HTR-8/SVneo (cell line): ENCODE data around the gene VAV2.
"Not testable (repeated sequence)": the region's sequence is repeated elsewhere in the genome, so short reads cannot be mapped to it uniquely, and the experiment has no call there.

ENCODE experiments used
- DNase-seq: peaks from one replicate; pipeline ENCODE4 v3.0.0; 2011; ENCODE audit warnings: low spot score, mixed read lengths; ENCODE audit not compliant: insufficient read length
- FAIRE-seq: peaks from 2 replicates; lab custom pipeline; 2011; peaks lifted over from hg19 to GRCh38; lab: Jason Lieb, UNC

The VAV2 gene

GRCh38 chr9:133766234-133766633, 225.9 kb downstream of the VAV2 start:
- FAIRE-seq, DNase-seq: not testable (repeated sequence)

GRCh38 chr9:133763272-133764183, 228.6 kb downstream of the VAV2 start:
- DNase-seq (no peak), FAIRE-seq (no peak)

GRCh38 chr9:133762488-133763271, 229.4 kb downstream of the VAV2 start:
- FAIRE-seq (no peak), DNase-seq (no peak)

DNA sequence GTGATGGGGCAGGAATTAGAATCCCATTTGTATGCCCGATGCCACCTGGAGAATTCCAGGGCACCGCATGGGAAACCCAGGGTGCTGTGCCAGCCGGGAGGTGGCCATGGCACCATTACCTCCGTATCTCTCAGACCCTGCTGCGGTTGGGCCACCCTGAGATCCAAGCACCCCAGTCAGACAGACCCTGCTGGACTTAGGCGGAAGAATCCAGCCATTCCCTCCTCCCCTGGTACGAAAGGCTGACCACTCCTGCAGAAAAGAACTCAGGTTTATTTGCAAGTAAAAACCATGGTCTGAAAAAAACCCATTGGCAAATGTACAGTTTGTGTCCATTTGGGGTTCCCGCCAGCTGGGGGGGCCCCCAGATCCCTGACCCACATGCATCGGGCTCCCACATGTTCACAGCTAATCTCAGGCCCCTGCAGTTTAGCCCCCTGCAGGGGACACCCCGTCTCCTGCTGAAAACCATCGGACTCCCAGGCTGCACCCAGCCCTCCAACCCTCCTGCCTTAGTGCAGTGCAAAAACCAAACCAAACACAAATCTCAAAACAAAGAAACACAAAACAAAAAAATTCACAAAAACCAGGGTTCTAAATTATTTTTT, 230.4 kb downstream of the VAV2 start:
- FAIRE-seq (no peak), DNase-seq (no peak)

- FAIRE-seq (no peak), DNase-seq (no peak)
Observed at GRCh38 chr9:133760713-133761290, 231.3 kb downstream of the VAV2 start.

- no peak for FAIRE-seq
- no peak for DNase-seq
Observed at GRCh38 chr9:133759946-133760345, 232.2 kb downstream of the VAV2 start.

DNA sequence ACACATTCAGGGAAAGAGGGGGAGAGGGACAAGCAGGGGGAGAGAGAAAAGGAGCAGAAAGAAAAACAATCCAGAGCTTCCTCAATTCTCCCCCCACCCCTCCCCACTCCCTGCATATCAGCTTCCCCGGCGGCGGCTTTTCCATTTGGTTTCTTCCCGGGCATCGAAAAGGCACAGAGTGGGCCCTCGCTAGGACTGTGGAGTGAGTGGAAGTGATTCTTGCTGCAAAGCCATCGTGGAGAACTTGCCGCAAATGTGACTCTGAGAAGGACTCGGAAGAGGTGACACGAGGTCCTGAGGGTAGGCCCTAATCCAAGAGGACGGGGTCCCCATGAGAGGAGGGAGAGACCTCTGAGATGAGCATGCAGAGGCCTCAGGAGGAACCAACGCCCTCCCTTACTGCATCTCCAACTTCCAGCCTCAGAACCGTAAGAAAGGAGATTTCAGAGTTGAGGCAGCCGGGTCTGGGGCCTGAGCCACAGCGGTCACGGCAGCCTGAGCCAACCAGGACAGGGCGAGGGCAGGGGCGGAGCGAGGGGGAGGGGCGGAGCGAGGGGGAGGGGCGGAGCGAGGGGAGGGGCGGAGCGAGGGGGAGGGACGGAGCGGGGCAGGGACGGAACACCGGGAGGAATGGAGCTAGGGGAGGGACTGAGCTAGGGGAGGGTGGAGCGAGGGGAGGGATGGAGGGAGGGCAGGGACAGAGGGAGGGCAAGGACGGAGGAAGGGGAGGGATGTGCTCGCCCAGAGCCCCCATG, 232.8 kb downstream of the VAV2 start:
- FAIRE-seq (no peak), DNase-seq (no peak)

GRCh38 chr9:133758228-133758627, 233.9 kb downstream of the VAV2 start:
- DNase-seq: no peak
- FAIRE-seq: no peak

DNA sequence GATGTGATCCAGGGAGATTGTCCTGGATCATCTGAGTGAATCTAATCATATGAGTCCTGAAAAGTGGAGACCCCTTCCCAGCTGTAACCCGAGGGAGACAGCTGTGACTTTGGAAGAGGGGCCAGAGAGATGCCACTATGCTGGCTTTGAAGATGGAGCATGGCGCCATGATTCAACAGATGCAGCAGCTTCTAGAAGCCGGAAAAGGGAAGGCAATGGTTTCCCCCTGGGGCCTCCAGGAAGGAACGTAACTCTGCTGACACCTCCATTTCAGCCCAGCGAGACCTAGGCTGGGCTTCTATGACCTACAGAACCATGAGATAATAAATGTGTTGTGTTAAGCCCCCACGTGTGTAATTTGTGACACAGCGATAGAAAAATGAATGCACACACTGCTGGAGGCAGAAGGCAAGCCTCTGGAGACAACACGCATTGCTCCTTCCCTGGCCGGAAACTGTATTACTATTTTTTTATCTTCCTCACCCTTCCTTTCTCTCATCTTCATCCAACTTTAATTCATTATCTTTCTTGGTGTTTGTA, 237.4 kb downstream of the VAV2 start:
- no peak for FAIRE-seq
- no peak for DNase-seq

DNA sequence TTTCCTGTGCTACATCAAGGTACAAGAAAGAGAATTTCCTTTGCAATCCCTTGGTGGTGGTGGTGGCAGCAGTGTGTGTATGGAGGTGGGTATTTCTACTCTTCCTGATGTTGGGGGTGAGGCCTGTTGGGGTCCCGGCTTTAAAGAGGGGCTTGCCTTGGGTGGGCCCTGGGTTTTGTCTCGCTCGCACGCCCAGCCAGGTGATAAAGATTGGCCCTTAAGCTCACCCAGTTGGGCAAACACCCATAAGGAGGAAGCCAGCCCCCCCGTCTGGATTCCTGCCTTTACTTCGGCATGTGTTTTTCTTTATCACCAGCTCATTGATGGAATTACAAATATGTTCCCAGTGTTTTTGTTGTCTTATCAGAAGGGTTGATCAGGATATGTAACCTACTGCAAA, 237.9 kb downstream of the VAV2 start:
- no peak for FAIRE-seq
- no peak for DNase-seq

DNA sequence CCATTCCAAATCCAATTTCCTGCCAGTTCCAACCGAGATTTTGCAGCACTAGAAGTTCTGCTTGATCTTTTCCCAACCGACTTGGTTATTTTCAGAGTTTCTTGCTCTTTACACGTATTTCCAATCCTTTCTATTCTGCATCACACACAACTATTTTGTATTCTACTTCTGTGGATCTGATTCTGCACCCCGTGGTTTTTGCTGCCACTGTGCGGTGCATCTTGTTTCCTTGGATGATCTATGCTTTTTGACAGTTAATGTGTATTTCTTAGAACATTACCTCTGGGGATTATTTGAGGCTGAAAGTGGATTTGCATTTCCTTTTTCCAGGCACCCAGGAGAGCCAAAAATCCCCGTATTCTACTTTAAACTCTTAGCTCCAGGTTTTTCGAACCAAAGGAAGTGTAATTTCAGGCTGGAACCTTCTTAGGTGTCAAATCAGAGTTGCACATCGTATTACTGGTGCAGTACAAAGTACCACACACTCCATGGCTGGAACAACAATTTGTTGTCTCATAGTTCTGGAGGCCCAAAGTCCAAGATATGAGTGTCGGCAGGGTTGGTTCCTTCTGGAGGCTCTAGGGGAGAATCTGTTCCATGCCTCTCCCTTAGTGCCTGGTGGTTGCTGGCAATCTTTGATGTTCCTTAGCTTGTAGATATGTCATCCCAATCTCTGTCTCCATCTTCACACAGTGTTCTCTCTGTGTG, 239.2 kb downstream of the VAV2 start:
- FAIRE-seq (no peak), DNase-seq (no peak)

DNA sequence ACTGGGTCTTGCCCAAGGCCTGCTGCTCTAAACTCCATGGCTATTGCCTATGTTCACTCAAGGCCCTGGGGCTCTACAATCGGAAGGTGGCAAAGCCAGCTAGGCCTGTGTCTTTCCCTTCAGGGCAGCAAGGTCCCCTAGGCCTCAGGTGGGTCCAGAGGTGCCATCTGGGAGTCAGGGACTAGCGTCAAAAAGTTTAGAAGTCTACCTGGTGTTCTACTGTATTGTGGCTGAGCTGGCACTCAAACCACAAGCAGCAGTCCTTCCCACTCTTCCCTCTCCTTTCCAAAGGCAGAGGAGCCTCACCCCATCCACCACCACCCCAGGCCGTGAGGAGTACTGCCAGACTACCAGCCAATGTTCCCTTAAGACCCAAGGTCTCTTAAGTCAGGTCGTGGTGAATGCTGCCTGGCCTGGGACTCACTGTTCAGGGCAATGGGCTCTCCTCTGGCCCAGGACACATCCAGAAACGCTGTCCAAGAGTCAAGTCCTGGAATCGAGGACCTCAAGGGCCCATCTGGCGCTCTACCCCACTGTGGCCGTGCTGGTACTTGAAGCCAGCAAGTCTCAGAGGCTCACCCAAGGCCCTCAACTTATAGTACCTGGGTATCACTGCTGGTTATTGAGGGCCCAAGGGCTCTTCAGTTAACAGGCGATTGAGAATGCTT, 241.0 kb downstream of the VAV2 start:
- DNase-seq (no peak), FAIRE-seq (no peak)

GRCh38 chr9:133747309-133747708, 244.8 kb downstream of the VAV2 start:
- FAIRE-seq (no peak), DNase-seq (no peak)

DNA sequence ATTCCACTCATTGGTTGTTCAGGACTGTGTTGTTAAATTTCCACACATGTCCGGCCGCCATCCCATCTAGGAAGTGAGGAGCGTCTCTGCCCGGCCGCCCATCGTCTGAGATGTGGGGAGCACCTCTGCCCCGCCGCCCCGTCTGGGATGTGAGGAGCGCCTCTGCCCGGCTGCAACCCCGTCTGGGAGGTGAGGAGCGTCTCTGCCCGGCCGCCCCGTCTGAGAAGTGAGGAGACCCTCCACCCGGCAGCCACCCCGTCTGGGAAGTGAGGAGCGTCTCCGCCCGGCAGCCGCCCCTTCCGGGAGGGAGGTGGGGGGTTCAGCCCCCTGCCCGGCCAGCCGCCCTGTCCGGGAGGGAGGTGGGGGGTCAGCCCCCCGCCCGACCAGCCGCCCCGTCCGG, 247.6 kb downstream of the VAV2 start:
- FAIRE-seq, DNase-seq: not testable (repeated sequence)

GRCh38 chr9:133742849-133743444, 249.2 kb downstream of the VAV2 start:
- FAIRE-seq: no peak

GRCh38 chr9:133742251-133742650, 249.9 kb downstream of the VAV2 start:
- FAIRE-seq (no peak), DNase-seq (no peak)

More at GRCh38 chr9:133742849-133743444, 249.2 kb downstream of the VAV2 start:
- peak; percentile 87 for DNase-seq

DNA sequence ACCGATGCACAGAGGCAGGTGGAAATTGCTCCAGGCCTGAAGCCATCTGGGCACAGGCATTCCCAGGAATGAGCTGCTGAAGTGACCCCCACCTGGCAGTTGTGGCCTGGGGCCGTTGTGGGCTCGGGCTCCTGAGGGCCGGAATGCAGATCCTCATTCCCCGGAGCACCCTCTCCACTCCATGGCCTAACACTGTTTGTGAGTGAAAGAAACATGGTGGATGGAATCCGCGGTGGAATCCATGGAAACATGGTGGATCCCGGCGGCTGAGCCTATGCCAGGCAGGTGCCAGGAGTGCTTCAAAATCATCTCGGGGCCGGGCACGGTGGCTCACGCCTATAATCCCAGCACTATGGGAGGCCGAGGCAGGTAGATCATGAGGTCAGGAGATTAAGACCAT, 250.4 kb downstream of the VAV2 start:
- FAIRE-seq (no peak), DNase-seq (no peak)

DNA sequence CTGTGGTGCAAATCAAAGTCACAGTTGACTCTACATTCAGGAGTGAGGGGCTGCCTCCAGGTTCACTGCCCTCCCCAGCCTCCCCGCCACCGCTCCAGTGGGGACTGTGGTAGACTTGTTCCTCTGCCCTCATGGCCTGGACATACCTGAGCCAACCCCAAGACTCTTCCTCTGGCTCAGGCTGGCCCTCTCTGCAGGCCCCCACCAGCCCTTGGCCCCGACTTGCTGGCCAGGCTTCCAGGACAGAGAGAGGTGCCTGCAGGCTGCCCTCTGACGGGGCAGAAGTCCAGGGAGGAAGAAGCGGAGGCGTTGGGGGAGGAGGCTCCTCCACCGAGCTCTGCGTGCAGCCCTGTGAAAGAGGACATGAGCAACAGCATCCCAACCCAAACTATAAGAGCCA, 251.2 kb downstream of the VAV2 start:
- FAIRE-seq (no peak), DNase-seq (no peak)
